ENCODE data around the gene OMP.
"Not testable (repeated sequence)": the region's sequence is repeated elsewhere in the genome, so short reads cannot be mapped to it uniquely, and the experiment has no call there.

OMP gene

GRCh38 chr11:77093987-77094840 lies 8.4 kb upstream of the OMP start:
- no peaks in the 10 kb centered on the region for H3K27me3 ChIP-seq (ENCODE audit: insufficient read depth, low read depth)
- H3K4me3 ChIP-seq (IDR thresholded peaks at IDR 0.05; ENCODE audit: insufficient read depth, low read depth, low read length), result no peak overlapping the region
- no peak overlapping the region for H2AFZ ChIP-seq (ENCODE audit: low read depth)
- peaks cover 11% of the 10 kb centered on the region for H3K4me1 ChIP-seq (ENCODE audit: low read depth, poor library complexity, severe bottlenecking)
- no peaks in the 10 kb centered on the region for H3K36me3 ChIP-seq (ENCODE audit: insufficient read depth)
- H4K20me1 ChIP-seq (ENCODE audit: insufficient read depth), result no peaks in the 10 kb centered on the region
- H3K27ac ChIP-seq, result no peak overlapping the region
- H3K9ac ChIP-seq, result no peak overlapping the region
- TF ChIP-seq, protein P1, sequence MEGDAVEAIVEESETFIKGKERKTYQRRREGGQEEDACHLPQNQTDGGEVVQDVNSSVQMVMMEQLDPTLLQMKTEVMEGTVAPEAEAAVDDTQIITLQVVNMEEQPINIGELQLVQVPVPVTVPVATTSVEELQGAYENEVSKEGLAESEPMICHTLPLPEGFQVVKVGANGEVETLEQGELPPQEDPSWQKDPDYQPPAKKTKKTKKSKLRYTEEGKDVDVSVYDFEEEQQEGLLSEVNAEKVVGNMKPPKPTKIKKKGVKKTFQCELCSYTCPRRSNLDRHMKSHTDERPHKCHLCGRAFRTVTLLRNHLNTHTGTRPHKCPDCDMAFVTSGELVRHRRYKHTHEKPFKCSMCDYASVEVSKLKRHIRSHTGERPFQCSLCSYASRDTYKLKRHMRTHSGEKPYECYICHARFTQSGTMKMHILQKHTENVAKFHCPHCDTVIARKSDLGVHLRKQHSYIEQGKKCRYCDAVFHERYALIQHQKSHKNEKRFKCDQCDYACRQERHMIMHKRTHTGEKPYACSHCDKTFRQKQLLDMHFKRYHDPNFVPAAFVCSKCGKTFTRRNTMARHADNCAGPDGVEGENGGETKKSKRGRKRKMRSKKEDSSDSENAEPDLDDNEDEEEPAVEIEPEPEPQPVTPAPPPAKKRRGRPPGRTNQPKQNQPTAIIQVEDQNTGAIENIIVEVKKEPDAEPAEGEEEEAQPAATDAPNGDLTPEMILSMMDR (conservative IDR thresholded peaks at IDR 0.05; ENCODE audit: low read depth, low read length), result no peak
- no peaks in the 10 kb centered on the region for H3K79me2 ChIP-seq (ENCODE audit: insufficient read depth, low read depth)
- H3K4me2 ChIP-seq, result no peak overlapping the region

DNA sequence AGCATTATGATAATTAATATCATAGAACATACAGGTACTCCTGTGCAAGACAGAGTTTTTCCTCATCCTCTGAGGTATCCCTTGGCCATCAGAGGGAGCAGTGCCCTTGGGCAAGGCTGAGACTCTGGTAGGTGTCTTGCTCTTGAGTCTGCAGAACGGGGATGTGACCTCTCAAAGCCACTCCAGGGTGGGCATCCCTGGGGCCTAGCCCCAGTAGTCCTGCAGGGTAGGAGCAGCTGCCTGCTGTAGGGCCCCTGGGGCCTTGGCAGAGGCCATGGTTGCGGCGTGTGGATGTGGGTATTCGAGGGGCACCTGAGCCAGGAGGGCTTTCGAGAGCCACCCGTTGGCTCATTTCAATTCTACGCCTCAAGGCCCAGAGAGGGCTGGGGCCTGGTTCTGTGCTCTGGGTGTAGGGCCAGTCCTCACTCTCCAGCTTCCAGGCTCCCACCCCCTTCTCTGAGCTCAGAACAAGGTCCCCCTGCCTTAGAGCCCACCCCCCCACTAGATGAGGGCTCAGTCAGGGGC lies 7.7 kb upstream of the OMP start:
- H3K36me3 ChIP-seq (ENCODE audit: insufficient read depth), result no peaks in the 10 kb centered on the region
- no peak overlapping the region for H3K4me2 ChIP-seq
- no peak overlapping the region for H3K4me3 ChIP-seq (IDR thresholded peaks at IDR 0.05; ENCODE audit: insufficient read depth, low read depth, low read length)

GRCh38 chr11:77095551-77096490 lies 6.8 kb upstream of the OMP start:
- no peak overlapping the region for H3K9ac ChIP-seq
- TF ChIP-seq, protein P1 (conservative IDR thresholded peaks at IDR 0.05; ENCODE audit: low read depth, low read length), result no peak
- H3K36me3 ChIP-seq (ENCODE audit: insufficient read depth), result no peaks in the 10 kb centered on the region
- H4K20me1 ChIP-seq (ENCODE audit: insufficient read depth), result no peaks in the 10 kb centered on the region
- no peaks in the 10 kb centered on the region for H3K4me1 ChIP-seq (ENCODE audit: low read depth, poor library complexity, severe bottlenecking)
- H3K4me2 ChIP-seq, result no peak overlapping the region
- H2AFZ ChIP-seq (ENCODE audit: low read depth), result no peak overlapping the region
- no peak overlapping the region for H3K27ac ChIP-seq
- no peaks in the 10 kb centered on the region for H3K27me3 ChIP-seq (ENCODE audit: insufficient read depth, low read depth)
- no peaks in the 10 kb centered on the region for H3K79me2 ChIP-seq (ENCODE audit: insufficient read depth, low read depth)
- no peak overlapping the region for H3K4me3 ChIP-seq (IDR thresholded peaks at IDR 0.05; ENCODE audit: insufficient read depth, low read depth, low read length)

More for the DNA sequence above, 7.7 kb upstream of the OMP start:
- no peaks in the 10 kb centered on the region for H3K79me2 ChIP-seq (ENCODE audit: insufficient read depth, low read depth)
- H3K9ac ChIP-seq, result no peak overlapping the region
- no peak overlapping the region for H3K27ac ChIP-seq
- no peaks in the 10 kb centered on the region for H3K27me3 ChIP-seq (ENCODE audit: insufficient read depth, low read depth)
- peaks cover 5% of the 10 kb centered on the region for H3K4me1 ChIP-seq (ENCODE audit: low read depth, poor library complexity, severe bottlenecking)
- H2AFZ ChIP-seq (ENCODE audit: low read depth), result no peak overlapping the region
- no peaks in the 10 kb centered on the region for H4K20me1 ChIP-seq (ENCODE audit: insufficient read depth)
- TF ChIP-seq, protein P1 (conservative IDR thresholded peaks at IDR 0.05; ENCODE audit: low read depth, low read length), result no peak

- no peak overlapping the region for H3K9ac ChIP-seq
- no peaks in the 10 kb centered on the region; the same call in 1 of the 2 replicates for H3K27me3 ChIP-seq (ENCODE audit: insufficient read depth, low read depth)
- no peaks in the 10 kb centered on the region for H3K4me1 ChIP-seq (ENCODE audit: low read depth, poor library complexity, severe bottlenecking)
- no peak overlapping the region for H3K4me3 ChIP-seq (IDR thresholded peaks at IDR 0.05; ENCODE audit: insufficient read depth, low read depth, low read length)
- no peak overlapping the region for H3K4me2 ChIP-seq
- no peaks in the 10 kb centered on the region for H3K36me3 ChIP-seq (ENCODE audit: insufficient read depth)
- no peak overlapping the region for H3K27ac ChIP-seq
- H4K20me1 ChIP-seq (ENCODE audit: insufficient read depth), result no peaks in the 10 kb centered on the region
- H3K79me2 ChIP-seq (ENCODE audit: insufficient read depth, low read depth), result no peaks in the 10 kb centered on the region
- H2AFZ ChIP-seq (ENCODE audit: low read depth), result no peak overlapping the region
- TF ChIP-seq, protein P1 (conservative IDR thresholded peaks at IDR 0.05; ENCODE audit: low read depth, low read length), result no peak
Observed at GRCh38 chr11:77096591-77097019, 6.0 kb upstream of the OMP start.

- not testable (repeated sequence) for H3K79me2 ChIP-seq (ENCODE audit: insufficient read depth, low read depth); H3K27ac ChIP-seq; H3K27me3 ChIP-seq (ENCODE audit: insufficient read depth, low read depth); H3K36me3 ChIP-seq (ENCODE audit: insufficient read depth); H3K9ac ChIP-seq; H4K20me1 ChIP-seq (ENCODE audit: insufficient read depth); H3K4me1 ChIP-seq (ENCODE audit: low read depth, poor library complexity, severe bottlenecking); H3K4me2 ChIP-seq; H3K4me3 ChIP-seq (IDR thresholded peaks at IDR 0.05; ENCODE audit: insufficient read depth, low read depth, low read length); H2AFZ ChIP-seq (ENCODE audit: low read depth)
Observed at GRCh38 chr11:77097180-77097579, 5.5 kb upstream of the OMP start.
